NOMO-1 treated with dmso at 0.1 percent for 144 hours (cell line): Measurements from ENCODE around the gene COL5A1.
A peak's percentile ranks its signal among the peaks of the same experiment; 100 is the strongest.

Experiments
- DNase-seq: peaks from one replicate; lab custom pipeline; 2025; ENCODE audit not compliant: unreplicated experiment; lab: John Stamatoyannopoulos, UW

Gene COL5A1

DNA sequence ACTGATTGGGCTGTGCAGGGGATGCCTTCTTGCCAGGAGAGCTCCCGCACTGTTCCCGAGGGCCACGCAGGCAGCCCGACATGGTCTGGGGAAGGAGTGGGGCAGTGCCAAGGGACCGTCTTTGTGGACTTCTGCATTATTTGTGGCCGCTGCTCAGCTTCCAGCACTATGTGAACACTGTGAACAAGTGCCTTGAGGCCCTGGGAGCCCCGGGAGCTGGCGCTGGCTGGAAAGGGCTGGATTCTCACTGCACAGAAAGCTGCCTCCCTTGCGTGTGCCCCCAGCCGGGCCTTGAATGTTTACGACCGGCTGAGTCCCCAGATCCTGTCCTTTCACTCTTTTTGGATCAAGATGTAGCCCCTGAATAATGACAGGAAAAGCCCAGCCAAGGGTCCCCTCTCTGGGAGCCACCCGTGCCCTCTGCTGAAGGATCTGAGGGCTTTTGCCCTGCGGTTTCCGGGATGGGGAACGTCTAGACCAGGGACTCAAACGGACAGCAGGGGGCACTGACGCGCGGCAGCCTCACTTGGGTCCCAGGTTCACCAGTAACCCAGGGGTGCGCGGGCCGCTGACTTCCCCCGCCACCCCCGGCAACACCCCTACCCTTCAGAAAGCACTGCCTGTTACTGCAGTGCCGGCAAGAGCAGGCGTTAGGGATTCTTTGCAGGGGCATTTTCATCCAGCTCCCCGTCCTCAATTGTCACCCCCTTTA lies 140.1 kb downstream of the COL5A1 start:
- peak; percentile 9 for DNase-seq

DNA sequence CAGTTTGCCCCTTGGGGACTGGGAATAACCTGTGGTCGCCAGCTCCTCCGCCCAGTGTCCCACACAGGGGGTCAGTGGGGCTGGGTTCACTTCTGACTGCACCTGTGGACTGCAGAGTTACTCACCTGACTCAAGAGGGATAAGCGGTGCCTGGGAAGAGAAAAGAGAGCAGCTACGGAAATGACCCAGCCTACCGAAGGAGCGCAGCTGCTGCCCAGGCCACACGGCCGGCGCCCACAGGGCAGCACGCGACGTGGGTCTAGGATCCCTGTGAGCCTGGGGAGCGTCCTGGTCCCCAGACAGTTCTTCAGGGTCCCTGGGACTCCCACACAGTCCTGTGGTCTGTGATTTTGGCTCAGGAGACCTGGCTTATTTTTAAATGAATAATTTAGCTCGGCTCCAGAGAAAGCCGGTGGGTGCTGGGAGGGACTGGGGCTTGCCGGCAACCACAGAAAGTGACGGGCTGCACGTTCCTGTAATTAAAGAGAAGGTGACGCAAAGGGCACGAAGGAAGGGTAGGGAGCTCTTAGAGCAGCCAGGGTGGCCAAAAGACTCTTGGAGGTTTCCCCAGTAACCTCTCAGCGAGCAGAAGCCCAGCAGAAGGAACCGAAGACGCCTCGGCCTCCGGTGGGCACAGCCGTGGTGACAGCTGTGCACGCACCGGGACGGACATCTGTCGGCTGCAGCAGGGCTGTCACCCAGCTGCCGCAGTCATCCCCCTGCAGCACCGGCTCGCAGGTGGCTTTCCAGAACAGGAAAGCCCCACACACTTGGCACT lies 141.5 kb downstream of the COL5A1 start:
- DNase-seq: peak; percentile 33

DNA sequence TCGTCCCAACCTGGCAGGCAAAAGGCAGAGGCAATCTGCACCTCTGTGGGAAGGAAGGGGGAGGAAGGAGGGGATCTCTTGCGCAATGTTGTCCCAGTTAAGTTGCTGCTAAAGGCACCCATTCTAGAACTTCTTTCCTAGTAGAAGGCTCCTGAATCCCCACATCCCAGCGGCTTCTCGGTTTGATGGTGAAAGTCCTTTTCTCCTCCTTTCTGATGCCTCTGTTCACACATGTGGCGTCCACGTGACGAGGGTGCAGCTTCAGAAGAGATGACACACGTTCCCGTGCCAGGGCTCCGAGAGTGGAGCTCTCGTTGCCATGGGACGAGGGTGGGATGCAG lies 142.1 kb downstream of the COL5A1 start:
- peak; percentile 16 for DNase-seq

DNA sequence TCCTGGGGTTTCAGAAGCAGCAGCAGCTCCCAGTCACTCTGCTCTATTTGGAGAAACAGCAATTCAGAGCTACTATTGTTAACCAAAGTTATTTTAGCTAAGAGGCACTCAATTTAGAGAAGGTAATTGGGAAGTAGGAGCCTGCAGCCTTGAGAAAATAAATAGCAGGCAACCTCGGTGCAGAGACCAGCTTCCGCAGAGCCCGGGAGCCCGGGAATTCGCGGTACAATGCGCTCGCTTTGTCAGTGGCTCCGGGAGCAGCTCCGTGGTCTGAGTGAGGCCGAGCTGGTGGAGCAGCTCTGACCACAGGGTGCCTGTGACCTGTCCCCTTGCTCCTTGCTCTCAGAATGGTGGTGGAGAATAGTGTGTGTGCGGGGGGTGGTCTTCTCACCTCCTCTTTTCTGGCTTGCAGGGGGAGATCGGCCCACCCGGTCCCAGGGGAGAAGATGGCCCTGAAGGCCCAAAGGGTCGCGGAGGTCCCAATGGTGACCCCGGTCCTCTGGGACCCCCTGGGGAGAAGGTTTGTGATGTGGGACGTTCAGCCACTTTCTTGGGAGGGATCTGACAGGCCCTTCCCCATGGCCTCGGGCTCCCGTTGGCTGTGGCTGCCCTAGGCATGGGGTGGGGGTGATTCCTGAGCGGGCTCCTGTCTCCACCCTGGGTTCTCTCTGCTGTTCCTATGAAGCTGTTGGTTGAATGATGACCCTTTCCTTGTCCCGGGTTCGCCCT lies 143.1 kb downstream of the COL5A1 start:
- DNase-seq: no peak

DNA sequence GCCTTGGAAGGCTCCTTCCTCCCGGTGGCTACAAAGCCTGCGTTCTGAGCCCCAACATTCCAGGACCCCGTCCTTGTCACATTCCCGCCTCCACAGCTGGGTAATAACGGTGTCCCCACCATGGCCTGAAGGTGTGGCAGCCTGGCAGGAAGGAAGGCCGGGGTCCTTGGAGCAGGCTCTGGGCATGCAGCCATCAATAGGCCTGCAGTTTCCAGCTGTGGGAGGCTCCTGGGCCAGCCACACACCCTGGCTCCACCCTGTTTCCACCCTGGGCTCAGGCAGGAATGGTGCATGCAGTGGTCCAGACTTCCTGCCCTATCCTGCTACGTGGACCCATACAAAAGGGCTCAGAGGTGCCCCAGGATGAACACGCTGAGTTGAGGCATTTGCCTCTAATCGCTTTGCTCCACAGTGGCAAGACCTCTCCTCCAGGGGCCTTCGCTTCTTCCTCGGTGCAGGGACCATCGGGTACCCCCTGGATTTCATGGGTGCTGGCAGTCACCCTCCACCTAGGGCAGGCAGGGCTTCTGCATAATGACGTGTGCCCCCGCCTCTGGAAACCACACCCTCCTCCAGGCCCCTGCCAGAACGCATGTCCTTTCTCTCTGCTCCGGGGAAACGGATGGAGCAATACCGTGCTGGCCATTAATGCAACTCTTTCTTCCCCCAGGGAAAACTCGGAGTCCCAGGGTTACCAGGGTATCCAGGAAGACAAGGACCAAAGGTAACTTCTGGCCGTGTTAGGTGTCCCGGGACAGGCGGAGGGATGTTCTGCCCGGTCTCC lies 143.9 kb downstream of the COL5A1 start:
- no peak for DNase-seq

DNA sequence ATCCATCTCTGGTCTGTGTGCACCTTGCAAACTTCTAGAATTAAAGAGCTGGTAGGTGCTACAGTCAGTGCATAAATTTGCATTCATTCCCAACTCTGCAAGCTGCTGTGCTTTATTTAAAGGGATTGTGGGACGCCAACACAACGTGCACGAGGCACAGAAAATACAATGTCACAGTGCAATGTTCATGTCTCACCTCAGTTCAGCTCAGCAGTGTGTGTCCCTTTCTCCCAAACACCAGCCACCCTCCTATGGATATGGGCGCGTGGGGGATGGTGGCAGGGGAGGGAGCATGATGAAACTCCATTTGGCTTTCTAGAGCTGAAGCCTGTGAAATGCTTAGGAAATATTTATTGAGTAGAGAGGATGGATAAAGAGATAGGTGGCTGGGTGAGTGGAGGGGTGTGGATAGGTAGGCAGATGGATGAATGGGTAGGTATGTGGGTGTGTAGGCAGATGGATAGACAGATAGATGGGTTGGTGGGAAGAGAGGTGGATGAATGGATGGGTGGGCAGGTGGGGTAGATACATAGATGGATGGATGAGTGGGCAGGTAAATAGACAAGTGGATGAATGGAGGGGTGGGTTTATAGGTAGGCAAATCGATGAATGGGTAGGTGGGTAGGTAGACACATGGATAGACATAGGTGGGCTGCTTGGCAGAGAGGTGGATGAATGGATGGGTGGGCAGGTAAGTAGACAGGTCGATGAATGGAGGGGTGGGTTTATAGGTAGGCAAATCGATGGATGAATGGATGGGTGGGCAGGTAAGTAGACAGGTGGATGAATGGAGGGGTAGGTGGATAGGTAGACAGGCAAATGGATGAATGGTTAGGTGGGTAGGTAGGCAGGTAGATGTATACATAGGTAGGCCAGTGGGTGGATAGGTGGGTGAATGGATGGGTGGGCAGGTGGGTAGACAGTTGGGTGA lies 146.3 kb downstream of the COL5A1 start:
- no peak for DNase-seq

DNA sequence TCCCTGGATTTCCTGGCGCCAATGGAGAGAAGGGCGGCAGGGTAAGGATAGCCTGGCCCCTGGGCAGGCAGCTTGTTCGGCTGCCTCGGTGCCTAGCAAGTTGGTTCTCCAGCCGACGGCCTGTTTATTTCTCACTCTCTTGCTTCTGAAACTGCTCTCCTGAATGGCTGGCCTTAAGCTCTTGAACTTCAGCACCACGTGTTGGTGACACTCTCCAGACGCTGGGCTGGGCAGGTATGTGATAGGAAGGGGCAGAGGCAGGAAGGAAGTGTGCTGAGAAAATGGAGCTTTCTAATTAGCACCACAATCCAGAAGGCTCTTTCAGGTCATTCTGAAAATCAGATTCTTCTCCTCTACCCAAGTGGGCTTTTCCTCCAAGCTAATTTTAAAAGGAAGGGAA lies 147.6 kb downstream of the COL5A1 start:
- DNase-seq: no peak

DNA sequence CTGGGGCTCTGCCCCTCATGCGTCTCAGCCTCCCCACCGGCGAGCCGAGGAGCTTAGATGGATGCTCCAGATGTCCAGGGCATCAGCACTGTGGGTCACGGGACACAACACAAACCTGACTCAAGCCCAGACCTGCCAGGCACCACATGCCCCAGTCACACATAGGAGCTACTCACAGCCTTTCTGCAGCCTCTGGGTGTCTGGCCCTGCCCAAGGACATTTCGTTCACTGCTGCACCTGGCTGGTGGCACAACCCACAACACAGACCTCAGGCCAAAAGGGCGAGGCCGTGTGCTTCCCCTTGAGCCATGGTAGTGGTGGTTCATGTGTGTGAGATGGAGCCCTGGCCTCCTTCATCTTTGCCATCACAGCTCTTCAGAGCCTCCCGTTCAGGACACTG lies 149.4 kb downstream of the COL5A1 start:
- DNase-seq: no peak

DNA sequence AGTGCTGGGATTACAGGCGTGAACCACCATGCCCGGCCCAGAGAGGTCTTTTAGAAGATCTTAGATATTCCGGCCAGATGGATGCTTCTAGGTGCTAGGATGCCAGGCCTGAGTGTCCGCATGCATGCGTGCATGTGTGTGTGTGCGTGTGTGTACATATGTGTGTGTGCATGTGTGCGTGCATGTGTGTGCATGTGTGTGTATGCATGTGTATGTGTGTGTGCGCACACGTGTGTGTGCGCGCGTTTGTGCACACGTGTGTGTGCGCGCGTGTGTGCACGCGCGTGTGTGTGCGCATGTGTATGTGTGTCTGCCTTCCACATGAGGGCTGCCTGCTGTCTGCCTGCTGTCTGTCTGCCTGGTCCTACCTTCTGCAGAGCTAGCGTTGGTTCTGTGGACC lies 151.0 kb downstream of the COL5A1 start:
- no peak for DNase-seq

DNA sequence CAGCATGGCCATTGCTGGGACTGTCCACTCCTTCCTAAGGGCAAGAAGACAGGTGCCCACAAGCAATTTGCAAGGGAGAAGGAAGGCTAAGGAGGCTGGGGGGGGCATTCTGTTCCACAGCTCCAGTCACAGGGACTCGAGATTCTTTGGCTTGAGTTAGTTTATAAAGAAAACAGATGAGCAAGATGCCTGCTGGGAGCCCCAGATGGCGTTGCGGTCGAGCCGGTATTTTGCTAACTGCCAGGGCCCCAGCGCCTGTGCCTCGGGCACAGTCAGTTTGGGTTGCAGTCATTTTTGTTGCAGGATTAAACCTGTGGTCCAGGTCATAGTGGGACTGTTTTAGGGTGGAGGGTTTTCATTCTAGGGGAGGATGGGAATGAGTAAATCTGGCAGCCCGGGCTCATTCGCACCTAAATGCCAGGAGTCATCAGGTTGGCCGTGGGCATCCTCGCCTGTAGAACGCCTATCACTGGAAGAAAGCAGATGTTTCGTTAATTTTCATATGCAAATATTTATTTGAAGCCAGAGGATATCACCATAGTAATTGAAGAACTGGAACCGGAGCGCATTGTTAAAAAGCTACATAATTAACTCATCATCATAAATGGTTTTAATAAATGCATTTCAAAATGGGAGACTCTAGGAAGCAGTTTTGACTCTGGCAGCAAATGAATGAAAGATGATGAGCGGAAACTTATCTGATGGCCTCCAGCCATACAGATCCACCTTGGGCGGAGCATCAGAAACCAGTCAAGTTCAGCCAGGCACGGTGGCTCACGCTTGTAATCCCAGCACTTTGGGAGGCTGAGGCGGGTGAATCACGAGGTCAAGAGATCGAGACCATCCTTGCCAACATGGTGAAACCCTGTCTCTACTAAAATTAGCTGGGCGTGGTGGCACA lies 151.9 kb downstream of the COL5A1 start:
- no peak for DNase-seq

DNA sequence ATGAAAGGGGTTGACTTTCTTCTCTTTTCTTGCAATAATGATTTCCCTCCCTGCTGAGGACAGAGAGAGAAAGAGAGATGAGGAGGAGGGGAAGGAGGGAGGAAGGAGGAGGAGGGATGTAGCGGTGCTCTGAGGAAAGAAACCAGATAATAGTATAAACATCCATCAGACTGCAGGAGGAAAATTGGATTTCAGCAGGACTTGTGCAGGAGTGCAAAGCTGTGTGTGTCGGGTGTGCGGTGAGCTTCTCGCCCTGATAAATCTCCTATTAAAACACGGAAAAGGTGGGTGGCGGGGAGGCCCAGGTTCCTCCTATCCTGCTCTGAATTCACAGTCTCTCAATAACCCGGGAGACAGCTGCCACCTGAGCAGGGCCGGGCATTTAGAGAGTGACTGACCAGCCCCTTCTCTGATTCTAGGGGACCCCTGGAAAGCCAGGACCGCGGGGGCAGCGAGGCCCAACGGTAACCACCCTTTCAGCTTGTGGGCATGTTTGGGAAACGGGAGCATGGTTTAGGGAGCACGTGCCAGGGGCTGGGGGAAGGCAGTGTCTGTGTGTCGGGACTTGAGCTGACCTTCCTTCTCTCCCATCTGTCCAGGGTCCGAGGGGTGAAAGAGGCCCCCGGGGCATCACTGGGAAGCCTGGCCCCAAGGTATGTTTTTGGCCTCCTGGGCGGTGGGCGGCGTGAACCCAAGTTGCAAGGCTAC lies 153.2 kb downstream of the COL5A1 start:
- DNase-seq: no peak

DNA sequence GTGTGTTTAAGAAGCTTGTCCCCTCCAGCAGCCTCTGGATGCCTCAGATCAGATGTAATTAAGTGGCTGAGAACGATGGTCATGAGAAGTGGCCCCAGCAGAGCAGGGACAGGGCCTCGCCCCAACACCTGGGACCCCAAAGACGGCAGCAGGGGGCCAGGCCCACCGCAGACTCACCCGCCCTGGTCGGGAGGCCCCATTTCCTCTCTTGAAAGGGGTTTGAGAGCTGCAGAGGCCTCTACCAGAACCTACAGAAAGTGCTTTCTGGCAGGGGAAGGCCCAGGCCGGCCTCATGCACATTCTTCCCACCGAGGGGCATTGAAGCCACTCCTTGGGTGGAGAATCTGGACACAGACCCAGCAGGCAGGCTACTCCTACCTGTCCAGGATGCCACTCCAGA lies 153.8 kb downstream of the COL5A1 start:
- no peak for DNase-seq

DNA sequence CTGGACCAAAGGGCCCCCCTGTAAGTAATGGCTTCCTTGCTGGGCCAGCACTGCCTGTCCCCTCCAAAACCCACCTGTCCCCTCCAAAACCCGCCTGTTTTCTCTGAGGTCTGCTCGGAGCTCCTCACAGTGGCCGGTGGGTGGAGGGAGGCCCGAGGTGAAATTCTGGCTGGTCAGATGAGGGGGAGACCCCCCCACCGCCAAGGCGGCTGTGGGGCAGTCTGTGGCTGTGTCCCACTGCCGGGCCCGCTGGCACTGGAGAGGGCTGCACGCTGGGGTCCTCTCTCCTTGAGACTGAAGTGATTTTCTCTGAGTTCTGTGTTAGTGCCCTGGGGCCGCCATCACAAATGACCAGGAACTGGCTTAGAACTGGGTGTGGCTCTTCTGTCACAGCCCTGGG lies 155.3 kb downstream of the COL5A1 start:
- DNase-seq: no peak

DNA sequence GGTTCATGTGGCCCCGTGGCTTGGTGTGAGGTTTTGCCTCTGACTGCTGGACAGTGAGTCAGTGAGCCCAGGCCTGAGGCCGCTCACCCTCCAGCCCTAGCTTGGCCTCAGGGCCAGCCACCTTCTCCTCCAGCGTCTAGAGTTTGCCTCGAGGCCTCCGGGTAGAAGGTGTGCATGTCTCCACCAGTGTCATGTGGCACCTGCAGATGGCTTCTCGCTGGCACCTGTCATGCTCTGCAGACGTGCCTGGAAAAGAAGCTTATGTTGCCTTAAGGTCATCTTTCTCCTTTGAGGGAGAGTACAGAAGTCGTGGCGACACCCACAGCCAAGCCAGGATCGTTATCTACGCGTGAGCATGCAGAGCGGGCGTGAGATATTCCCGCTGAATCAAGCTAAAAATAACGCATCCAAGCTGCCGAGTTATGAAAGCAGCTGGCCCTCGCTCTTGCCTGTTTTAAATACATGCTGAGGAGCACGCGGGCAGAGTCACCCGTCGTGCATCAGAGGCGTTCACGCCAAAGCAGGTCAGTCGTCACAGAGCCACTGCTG lies 159.3 kb downstream of the COL5A1 start:
- no peak for DNase-seq

DNA sequence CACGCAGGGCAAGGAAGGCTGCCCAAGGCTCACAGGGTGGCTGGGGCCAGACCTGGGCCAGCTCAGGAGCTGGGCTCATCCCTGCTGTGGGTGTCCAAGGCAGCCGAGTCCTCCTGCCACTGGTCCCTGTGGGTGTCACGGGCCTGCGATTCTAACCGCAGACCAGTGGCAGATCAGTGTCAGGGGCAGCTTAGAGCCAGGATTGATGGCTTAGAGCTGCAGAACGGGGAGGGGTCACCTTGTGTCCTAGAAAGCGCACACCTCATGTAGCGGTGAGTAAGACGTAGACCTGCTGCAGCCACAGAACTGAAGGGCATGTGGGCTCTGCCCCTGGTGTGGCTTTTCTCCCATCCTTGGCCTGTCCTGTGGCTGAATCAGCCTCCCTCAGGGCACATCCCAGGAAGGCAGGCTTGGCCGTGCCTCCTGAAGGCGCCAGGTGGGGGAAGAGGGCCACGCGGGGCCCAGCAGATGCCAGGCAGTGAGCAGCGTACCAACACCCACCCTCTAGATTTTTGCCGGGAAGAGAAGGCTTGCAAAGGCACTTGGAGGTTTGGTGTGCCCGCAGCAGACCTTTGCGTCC lies 160.7 kb downstream of the COL5A1 start:
- DNase-seq: no peak

DNA sequence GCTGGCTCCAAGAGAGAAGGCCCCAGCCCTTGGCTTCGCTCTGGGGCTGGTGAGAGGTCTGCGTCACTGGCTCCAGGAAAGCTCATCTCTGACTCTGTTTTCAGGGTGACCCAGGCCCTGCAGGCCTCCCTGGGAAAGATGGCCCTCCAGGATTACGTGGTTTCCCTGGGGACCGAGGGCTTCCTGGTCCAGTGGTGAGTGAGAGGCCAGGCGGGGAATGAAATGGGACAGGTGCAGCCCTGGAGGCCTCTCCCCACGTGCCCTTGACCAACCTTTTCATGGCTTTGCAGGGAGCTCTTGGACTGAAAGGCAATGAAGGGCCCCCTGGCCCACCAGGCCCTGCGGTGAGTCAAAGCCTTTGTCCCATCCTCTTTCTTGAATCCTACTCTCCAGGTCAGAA lies 163.3 kb downstream of the COL5A1 start:
- no peak for DNase-seq

DNA sequence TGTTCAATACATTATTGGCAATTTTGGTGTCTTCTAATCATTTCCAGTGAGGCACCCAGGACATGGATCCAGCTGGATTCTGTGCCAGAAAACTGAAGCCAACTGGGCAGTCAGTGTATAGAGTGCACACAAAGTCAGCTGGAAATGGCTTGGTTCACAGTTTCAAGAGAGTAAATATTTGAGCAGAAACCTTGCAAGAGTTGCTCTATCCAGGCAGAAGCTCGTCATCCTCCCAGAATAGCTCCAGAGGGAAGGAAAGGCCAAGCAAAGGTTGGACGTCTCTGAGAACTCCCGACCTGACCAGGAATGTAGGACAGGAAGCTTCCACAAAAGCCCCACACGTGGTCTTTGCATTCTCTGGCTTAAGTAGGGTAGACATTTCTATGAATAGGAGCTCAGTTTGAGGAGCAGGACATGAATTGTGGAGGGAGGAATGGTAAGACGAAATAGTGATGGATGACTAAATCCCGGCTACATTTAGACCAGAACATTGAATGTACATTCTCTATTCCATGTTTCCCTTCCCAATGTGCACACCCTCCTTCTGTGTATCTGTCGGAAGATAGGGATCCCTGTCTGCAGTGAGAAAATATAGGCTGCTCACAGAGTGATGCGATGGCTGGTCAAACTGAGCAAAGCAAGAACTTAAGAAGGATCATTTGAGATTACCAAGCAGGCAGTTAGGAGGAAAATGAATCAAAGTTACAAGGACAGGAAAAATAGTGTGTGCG lies 166.3 kb downstream of the COL5A1 start:
- no peak for DNase-seq
